HepG2 (cell line): ENCODE measurements around the gene DTD2. TPM values are rescaled to one million over a fixed set of nuclear protein-coding genes. Genes with fewer than 3 reads are reported as not detected.

ENCODE experiments used
- ATAC-seq: fragments of 200-7000 bp; cut with Tn5 transposase; 3 replicates; pipeline ENCODE4 v1.9.1; 2020; ENCODE audit warnings: mild to moderate bottlenecking, moderate library complexity
- BruUV-seq: library from RNA; stranded (reverse); fragments of 400-500 nt; replicated peaks from 2 replicates; lab custom pipeline; 2021; lab: Mats Ljungman, UMichigan
- CTCF ChIA-PET: fragments of 300-600 bp; formaldehyde crosslinking; extraction: SDS; loops from one replicate; lab custom pipeline; 2021; ENCODE audit warnings: low total read pairs, inconsistent platforms, low intra/inter-chr PET ratio; lab: Yijun Ruan, JAX
- POLR2A ChIA-PET: fragments of 350-600 bp; sonication (Branson Sonifier 250); formaldehyde crosslinking; loops from one replicate; lab custom pipeline; 2020; ENCODE audit warnings: antibody characterized with exemption, inconsistent platforms; lab: Yijun Ruan, JAX
- DNase-seq: peaks from one replicate; pipeline ENCODE4 v3.0.0-alpha.2; 2015; ENCODE audit warnings: low spot score
- FAIRE-seq: peaks from 3 replicates; lab custom pipeline; 2011; peaks lifted over from hg19 to GRCh38; lab: Jason Lieb, UNC
- H2AFZ ChIP-seq: one replicate; pipeline ENCODE4 v1.6.1; 2011; ENCODE audit warnings: low read length, inconsistent platforms
- H3K27ac ChIP-seq: fragments of 300-600 bp; 3 replicates; pipeline ENCODE4 v1.8.0; 2011; ENCODE audit warnings: mixed run types, mild to moderate bottlenecking, mixed read lengths, low read length, inconsistent platforms; ENCODE audit not compliant: insufficient read depth; ENCODE audit errors: extremely low read length
- H3K27me3 ChIP-seq, 2 experiments: fragments of 200-600 bp in 1 of 2; 2 replicates in 1 of 2; 3 replicates in 1 of 2; pipeline versions ENCODE4 v1.6.0 to v1.8.0; 2011; ENCODE audit warnings: low read length in 2 of 2, mild to moderate bottlenecking in 2 of 2, moderate library complexity in 2 of 2, inconsistent platforms in 1 of 2; ENCODE audit not compliant: insufficient read depth in 2 of 2, control insufficient read depth in 1 of 2
- H3K36me3 ChIP-seq, 2 experiments: fragments of 200-600 bp in 1 of 2; replicated peaks in 1 of 2; 2 replicates in 1 of 2; 3 replicates in 1 of 2; pipeline versions ENCODE4 v1.5.1 to v1.8.0; 2011; ENCODE audit warnings: low read length in 2 of 2, inconsistent platforms in 1 of 2; ENCODE audit not compliant: insufficient read depth in 2 of 2, control insufficient read depth in 1 of 2
- H3K4me1 ChIP-seq: 2 replicates; pipeline ENCODE4 v1.5.1; 2012; ENCODE audit warnings: low read length, inconsistent platforms; ENCODE audit not compliant: insufficient read depth
- H3K4me2 ChIP-seq: 2 replicates; pipeline ENCODE4 v1.6.0; 2011; ENCODE audit warnings: low read depth, low read length, inconsistent platforms
- H3K4me3 ChIP-seq, 3 experiments: fragments of 200-600 bp in 1 of 3; sonication (generic), shearing (Covaris generic) in 1 of 3; replicated peaks in 1 of 3; 2 replicates each; pipeline ENCODE4 v1.5.1; 2011 to 2016; ENCODE audit warnings: low read length in 3 of 3, inconsistent platforms in 2 of 3, low read depth in 2 of 3, mild to moderate bottlenecking in 2 of 3, control low read depth in 1 of 3, mixed read lengths in 1 of 3; ENCODE audit not compliant: insufficient read depth in 1 of 3
- H3K79me2 ChIP-seq: one replicate; pipeline ENCODE4 v1.6.1; 2011; ENCODE audit warnings: low read length, inconsistent platforms; ENCODE audit not compliant: insufficient read depth
- H3K9ac ChIP-seq: 2 replicates; pipeline ENCODE4 v1.6.0; 2011; ENCODE audit warnings: mild to moderate bottlenecking, low read depth, low read length, inconsistent platforms; ENCODE audit not compliant: insufficient read depth
- H3K9me3 ChIP-seq: 2 replicates; pipeline ENCODE4 v1.5.1; 2012; ENCODE audit warnings: mild to moderate bottlenecking, low read length
- H4K20me1 ChIP-seq: 2 replicates; pipeline ENCODE4 v1.6.0; 2011; ENCODE audit warnings: inconsistent platforms, mild to moderate bottlenecking, low read length, moderate library complexity; ENCODE audit not compliant: insufficient read depth
- AKNA ChIP-seq: sonication (generic); formaldehyde crosslinking; IDR thresholded peaks from 2 replicates; pipeline ENCODE4 v1.4.0; 2020; ENCODE audit warnings: missing genetic modification reagents, borderline replicate concordance
- BCL6 ChIP-seq: IDR thresholded peaks from 2 replicates; pipeline ENCODE4 v1.6.1; 2016; ENCODE audit warnings: missing genetic modification reagents, missing compliant biosample characterization
- BORCS8-MEF2B ChIP-seq: sonication (generic); formaldehyde crosslinking; IDR thresholded peaks from 2 replicates; pipeline ENCODE4 v1.8.0; 2022; ENCODE audit warnings: mild to moderate bottlenecking, missing genetic modification reagents
- DMAP1 ChIP-seq: IDR thresholded peaks from 2 replicates; pipeline ENCODE4 v1.6.1; 2016
- HCFC1 ChIP-seq: fragments of 150-350 bp; IDR thresholded peaks from 2 replicates; pipeline ENCODE4 v1.6.1; 2014; ENCODE audit warnings: low read depth, low read length
- MED8 ChIP-seq: sonication (generic); formaldehyde crosslinking; IDR thresholded peaks from 2 replicates; pipeline ENCODE4 v1.8.1; 2023; ENCODE audit warnings: mild to moderate bottlenecking, missing genetic modification reagents; ENCODE audit not compliant: insufficient replicate concordance
- RELA ChIP-seq: sonication (generic); formaldehyde crosslinking; IDR thresholded peaks from 2 replicates; pipeline ENCODE4 v1.4.0; 2020; ENCODE audit warnings: missing genetic modification reagents
- RFXANK ChIP-seq: IDR thresholded peaks from 2 replicates; pipeline ENCODE4 v1.6.1; 2016
- SMC3 ChIP-seq: IDR thresholded peaks from 2 replicates; pipeline ENCODE4 v1.6.1; 2011; ENCODE audit warnings: low read length, improper control_type of control experiment
- YEATS2 ChIP-seq: sonication (generic); formaldehyde crosslinking; IDR thresholded peaks from 2 replicates; pipeline ENCODE4 v1.4.0; 2020; ENCODE audit warnings: missing genetic modification reagents, borderline replicate concordance
- WGBS: methylation state at CpG from one replicate; pipeline ENCODE4 v1.1.6; 2017; ENCODE audit warnings: low lambda C conversion rate; 5-methylcytosine and 5-hydroxymethylcytosine counted together
- in situ Hi-C: cut with HindIII; loops from 2 replicates; pipeline ENCODE4 v1.10.0; 2017; ENCODE audit warnings: low pct_unique_long_range_greater_than_20kb; ENCODE audit not compliant: extremely low pct_ligation_motif_present
- intact Hi-C: fragments of 100-400 bp; cut with micrococcal nuclease; formaldehyde crosslinking; loops from one replicate; pipeline ENCODE4 v1.10.0; 2022; ENCODE audit not compliant: unreplicated experiment
- polyA plus RNA-seq, 8 experiments: library from polyadenylated mRNA; depleted of rRNA in 3 of 8; stranded (reverse) in 7 of 8; unstranded in 1 of 8; fragments of >200 nt; fragmentation: Illumina TruSeq in 4 of 8; extraction: Trizol in 4 of 8; gene quantifications; 2 replicates each; pipeline versions ENCODE4 v1.2.1 to v1.2.3, GENCODE V29; 2011 to 2016; ENCODE audit warnings: low read depth in 4 of 8, missing spikeins in 1 of 8, mixed read lengths in 1 of 8; ENCODE audit not compliant: insufficient read depth in 1 of 8
- total RNA-seq, 5 experiments: library from RNA; depleted of rRNA; stranded (reverse); fragments of >200 nt; fragmentation: Illumina TruSeq; extraction: Trizol; gene quantifications; 2 replicates each; pipeline ENCODE4 v1.2.3, GENCODE V29; 2016; ENCODE audit warnings: low read depth in 1 of 5
- TF ChIP-seq, protein P1 (sequence below): sonication (generic); formaldehyde crosslinking; IDR thresholded peaks from 2 replicates; pipeline ENCODE4 v1.8.1; 2022; ENCODE audit warnings: low read depth, mild to moderate bottlenecking, missing genetic modification reagents
- TF ChIP-seq, protein P2 (sequence below): sonication (generic); formaldehyde crosslinking; IDR thresholded peaks from 2 replicates; pipeline ENCODE4 v1.5.0; 2020; ENCODE audit warnings: missing genetic modification reagents, mild to moderate bottlenecking, borderline replicate concordance
- TF ChIP-seq, protein P3 (sequence below): sonication (generic); formaldehyde crosslinking; IDR thresholded peaks from 2 replicates; pipeline ENCODE4 v1.4.0; 2020; ENCODE audit warnings: mild to moderate bottlenecking, missing genetic modification reagents

Gene DTD2
- total and polyA plus RNA-seq, 2 of the 13 experiments (the other 11 are each of a cell fraction or from before 2014, with no cell fraction given) = 22.3 to 49.8 TPM

- FAIRE-seq = peak; percentile 65
- no peaks in the 10 kb centered on the region; a peak in 1 of 5 replicates for H3K27me3 ChIP-seq
- H3K4me2 ChIP-seq = peak within 1 kb of the TSS; percentile 85
- intact Hi-C loops = loop anchor here (1.0 to 5.0 kb wide), 4 partner anchors 37 to 657 kb away; partner anchors contain the start of genes ARHGAP5, DTD2 and HECTD1
- peak within 1 kb of the TSS; percentile 90 for H3K9ac ChIP-seq
- H3K4me3 ChIP-seq = peak within 1 kb of the TSS; percentile 73 to 99 (median 85)
- BruUV-seq = no TSS peak
- peak within 1 kb of the TSS; percentile 91 for H2AFZ ChIP-seq
- peaks cover 38% of the 10 kb centered on the region for H3K79me2 ChIP-seq
- H3K27ac ChIP-seq = peak within 1 kb of the TSS; percentile 89
- no peaks in the 10 kb centered on the region for H3K36me3 ChIP-seq
- H3K9me3 ChIP-seq = no peaks in the 10 kb centered on the region
- no peaks in the 10 kb centered on the region for H4K20me1 ChIP-seq
- peak; percentile 98 for DNase-seq
- ChIA-PET POLR2A (interaction anchor here (0.6 to 4.9 kb wide), 54 partner anchors 8 to 838 kb away, joined by 3 to 181 read pairs (median 5); partner anchors contain the start of genes ARHGAP5, COCH, DTD2 and HECTD1), CTCF (interaction anchor here (0.9 kb wide), 1 partner anchor 30 kb away, joined by 3 read pairs; no protein-coding TSS in a partner anchor)
- H3K4me1 ChIP-seq = peaks cover 27% of the 10 kb centered on the region
- in situ Hi-C loops = loop anchor here (5.0 kb wide), 1 partner anchor 37 kb away; the partner anchor contains the start of gene DTD2
- WGBS = under 1% methylated on average over 53 of the region's 56 CpGs
- peak; percentile 90 for ATAC-seq
- TF ChIP-seq, protein P1, sequence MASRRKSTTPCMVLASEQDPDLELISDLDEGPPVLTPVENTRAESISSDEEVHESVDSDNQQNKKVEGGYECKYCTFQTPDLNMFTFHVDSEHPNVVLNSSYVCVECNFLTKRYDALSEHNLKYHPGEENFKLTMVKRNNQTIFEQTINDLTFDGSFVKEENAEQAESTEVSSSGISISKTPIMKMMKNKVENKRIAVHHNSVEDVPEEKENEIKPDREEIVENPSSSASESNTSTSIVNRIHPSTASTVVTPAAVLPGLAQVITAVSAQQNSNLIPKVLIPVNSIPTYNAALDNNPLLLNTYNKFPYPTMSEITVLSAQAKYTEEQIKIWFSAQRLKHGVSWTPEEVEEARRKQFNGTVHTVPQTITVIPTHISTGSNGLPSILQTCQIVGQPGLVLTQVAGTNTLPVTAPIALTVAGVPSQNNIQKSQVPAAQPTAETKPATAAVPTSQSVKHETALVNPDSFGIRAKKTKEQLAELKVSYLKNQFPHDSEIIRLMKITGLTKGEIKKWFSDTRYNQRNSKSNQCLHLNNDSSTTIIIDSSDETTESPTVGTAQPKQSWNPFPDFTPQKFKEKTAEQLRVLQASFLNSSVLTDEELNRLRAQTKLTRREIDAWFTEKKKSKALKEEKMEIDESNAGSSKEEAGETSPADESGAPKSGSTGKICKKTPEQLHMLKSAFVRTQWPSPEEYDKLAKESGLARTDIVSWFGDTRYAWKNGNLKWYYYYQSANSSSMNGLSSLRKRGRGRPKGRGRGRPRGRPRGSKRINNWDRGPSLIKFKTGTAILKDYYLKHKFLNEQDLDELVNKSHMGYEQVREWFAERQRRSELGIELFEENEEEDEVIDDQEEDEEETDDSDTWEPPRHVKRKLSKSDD (CRISPR knock-in tag) = peak; percentile 97
- TF ChIP-seq RFXANK (CRISPR knock-in tag) (peak; percentile 91), BCL6 (peak; percentile 81), YEATS2 (CRISPR knock-in tag) (peak; percentile 89), MED8 (peak; percentile 76), RELA (CRISPR knock-in tag) (peak; percentile 94), AKNA (CRISPR knock-in tag) (no peak; the same call in 1 of the 2 replicates), HCFC1 (peak; percentile 80), DMAP1 (peak; percentile 96), BORCS8-MEF2B (peak; percentile 100), SMC3 (peak; percentile 13; the same call in 1 of the 2 replicates)
- TF ChIP-seq, protein P2, sequence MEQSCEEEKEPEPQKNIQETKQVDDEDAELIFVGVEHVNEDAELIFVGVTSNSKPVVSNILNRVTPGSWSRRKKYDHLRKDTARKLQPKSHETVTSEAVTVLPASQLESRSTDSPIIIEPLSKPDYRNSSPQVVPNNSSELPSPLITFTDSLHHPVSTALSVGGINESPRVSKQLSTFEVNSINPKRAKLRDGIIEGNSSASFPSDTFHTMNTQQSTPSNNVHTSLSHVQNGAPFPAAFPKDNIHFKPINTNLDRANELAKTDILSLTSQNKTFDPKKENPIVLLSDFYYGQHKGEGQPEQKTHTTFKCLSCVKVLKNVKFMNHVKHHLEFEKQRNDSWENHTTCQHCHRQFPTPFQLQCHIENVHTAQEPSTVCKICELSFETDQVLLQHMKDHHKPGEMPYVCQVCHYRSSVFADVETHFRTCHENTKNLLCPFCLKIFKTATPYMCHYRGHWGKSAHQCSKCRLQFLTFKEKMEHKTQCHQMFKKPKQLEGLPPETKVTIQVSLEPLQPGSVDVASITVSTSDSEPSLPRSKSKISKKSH (CRISPR knock-in tag) = peak; percentile 95
- TF ChIP-seq, protein P3, sequence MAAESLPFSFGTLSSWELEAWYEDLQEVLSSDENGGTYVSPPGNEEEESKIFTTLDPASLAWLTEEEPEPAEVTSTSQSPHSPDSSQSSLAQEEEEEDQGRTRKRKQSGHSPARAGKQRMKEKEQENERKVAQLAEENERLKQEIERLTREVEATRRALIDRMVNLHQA (CRISPR knock-in tag) = peak; percentile 61; the same call in 1 of the 2 replicates
Measured at GRCh38 chr14:31420319-31421111, 36.8 kb downstream of the DTD2 start, which contains the start of gene HEATR5A. Gene HEATR5A (minus strand): TSS chr14:31420550. CDS start chr14:31402975, 17,575 bp downstream.
